GM21381 (cell line): ENCODE results near the gene DOCK3.
"Not testable (repeated sequence)": the region's sequence is repeated elsewhere in the genome, so short reads cannot be mapped to it uniquely, and the experiment has no call there.

Experiments
- ATAC-seq: cut with Tn5 transposase; IDR thresholded peaks from one replicate; pipeline ENCODE4 v1.9.1; 2021; ENCODE audit warnings: mild to moderate bottlenecking, moderate library complexity; ENCODE audit not compliant: unreplicated experiment

DOCK3 gene

DNA sequence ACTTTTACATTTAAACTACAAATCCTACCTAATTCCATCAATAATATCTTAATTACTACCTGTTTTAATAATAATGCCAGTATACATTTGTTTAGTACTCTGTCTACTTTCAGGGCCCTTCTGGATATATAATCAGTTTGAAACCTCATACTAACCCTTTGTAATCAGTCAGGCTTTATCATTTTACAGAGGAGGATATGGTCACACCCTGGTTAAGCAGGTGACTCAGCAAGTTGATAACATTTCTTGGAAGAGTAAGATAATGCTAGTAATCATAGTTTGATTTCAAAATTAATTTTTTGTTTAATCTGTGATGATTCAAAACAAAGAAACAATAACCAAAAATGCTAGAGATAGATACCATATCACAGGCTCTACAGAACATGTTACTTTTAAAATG lies 502.2 kb downstream of the DOCK3 start:
- ATAC-seq = no peak

DNA sequence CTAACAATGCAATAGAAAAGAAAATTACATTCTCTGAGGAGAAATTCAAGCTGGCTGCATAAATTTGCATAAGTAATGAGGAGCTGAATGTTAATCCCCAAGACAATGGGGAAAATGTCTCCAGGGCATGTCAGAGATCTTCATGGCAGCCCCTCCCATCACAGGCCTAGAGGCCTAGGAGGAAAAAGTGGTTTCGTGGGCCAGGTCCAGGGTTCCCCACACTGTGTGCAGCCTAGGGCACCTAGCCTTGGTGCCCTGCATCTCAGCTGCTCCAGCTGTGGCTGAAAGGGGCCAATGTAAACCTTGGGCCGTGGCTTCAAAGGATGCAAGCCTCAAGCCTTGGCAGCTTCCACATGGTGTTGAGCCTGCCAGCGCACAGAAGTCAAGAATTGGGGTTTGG lies 511.7 kb downstream of the DOCK3 start:
- not testable (repeated sequence) for ATAC-seq

DNA sequence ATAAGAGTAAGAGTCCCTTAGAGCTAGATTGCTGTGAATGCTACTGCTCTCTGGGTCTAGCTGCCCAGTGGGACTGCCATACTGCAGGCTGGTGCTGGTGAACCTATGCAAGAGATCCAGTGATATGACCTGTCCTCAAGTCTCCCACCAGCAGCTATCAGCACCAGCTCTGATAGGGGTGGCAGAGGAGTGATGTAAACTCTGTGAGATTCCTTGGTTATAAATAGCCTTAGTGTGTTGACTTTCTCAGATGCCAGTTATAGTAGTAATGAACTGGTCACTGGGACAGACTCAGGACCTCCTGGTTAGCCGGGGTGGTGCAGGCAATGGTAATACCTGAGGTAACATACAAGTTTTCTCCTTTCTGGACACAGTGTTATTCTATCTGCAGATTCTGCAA lies 515.5 kb downstream of the DOCK3 start:
- no peak for ATAC-seq

DNA sequence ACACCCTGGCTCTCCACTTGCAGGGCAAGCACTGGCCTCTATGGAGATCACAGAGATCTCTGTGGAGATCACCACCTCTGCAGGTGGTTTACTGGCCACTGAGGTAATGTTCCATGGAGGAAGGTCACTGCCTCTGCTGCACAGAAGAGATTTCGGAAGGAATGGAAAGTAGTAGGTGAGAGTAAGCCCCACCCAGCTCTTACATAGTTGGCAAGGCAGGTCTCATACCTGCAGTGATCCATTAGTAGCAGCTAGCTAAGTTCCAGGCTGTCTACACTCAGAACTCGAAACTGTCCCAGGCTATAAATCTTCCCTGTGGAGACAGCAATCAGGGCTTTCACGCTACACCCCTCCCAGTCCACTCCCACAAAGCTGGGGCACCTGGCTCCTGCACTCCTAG lies 516.1 kb downstream of the DOCK3 start:
- ATAC-seq = no peak

DNA sequence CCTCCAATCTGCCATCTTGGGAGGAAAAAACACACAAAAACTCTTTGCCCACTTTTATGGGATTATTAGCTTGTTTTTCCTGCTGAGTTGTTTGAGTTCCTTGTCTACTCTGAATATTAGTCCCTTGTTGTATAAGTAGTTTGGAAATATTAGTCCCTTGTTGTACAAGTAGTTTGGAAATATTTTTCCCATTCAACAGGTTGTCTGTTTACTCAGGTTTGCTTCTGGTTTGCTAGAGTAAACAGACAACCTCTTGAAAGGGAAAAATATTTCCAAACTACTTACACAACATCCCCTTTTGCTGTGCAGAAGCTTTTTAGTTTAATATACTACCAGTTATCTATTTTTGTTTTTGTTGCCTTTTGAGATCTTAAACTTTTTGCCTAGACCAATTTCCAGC lies 517.0 kb downstream of the DOCK3 start:
- no peak for ATAC-seq

DNA sequence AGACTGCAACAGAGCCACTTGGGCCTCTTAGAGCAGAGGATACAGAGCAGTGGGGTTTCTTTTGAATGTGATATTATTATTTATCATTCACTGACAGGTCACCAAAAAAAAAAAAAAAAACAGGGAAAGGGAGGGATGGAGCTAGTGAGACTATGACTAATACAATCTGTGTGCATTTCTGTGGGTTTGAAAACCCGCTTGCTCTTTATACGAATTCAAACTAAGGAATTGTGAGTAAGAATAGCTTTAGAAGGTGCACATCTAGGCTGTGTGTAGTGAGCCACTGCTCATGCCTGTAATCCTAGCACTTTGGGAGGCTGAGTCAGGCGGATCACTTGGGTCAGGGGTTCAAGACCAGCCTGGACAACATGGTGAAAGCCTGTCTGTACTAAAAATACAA lies 523.8 kb downstream of the DOCK3 start:
- no peak for ATAC-seq

DNA sequence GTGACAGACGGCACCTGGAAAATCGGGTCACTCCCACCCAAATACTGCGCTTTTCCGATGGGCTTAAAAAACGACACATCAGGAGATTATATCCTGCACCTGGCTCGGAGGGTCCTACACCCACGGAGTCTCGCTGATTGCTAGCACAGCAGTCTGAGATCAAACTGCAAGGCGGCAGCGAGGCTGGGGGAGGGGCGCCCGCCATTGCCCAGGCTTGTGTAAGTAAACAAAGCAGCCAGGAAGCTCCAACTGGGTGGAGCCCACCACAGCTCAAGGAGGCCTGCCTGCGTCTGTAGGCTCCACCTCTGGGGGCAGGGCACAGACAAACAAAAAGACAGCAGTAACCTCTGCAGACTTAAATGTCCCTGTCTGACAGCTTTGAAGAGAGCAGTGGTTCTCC lies 524.6 kb downstream of the DOCK3 start:
- not testable (repeated sequence) for ATAC-seq

DNA sequence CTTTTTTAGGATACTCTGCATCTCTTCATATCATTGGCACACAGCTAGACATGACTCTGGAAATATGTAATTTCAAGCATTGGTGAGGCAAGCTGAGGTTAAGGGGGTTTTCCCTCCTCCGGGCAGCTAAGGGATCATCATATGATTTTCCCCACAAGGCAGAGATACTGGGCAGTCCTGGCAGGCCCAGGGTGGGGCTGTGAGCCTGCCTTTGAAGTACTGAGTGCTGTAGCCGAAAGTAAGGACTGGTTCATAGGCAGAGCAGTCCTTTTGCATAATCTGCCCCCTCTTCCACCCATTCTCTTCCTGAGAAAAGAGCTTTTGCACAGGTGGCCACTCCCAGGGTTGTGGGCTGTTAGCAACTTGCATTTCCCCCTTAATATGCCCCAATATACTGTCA lies 541.6 kb downstream of the DOCK3 start:
- no peak for ATAC-seq

DNA sequence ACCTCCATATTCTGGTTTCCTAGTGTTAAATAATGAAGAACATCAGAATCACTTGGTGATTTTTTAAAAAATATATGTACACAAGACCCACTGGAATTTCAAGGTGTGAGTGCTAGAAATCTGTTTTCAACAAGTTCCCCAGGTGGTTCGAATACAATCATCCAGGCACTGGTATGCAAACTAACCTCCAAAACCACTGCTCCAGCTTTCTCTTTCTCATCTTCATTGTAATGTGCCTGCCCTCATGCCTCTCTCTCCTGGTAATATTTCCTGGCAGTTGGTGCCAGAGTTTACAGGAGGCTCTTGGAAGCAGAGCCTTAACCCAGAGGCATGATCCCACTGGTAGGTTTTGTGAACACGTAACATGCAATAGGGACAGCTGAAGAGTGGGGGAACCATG lies 547.2 kb downstream of the DOCK3 start:
- ATAC-seq = no peak

DNA sequence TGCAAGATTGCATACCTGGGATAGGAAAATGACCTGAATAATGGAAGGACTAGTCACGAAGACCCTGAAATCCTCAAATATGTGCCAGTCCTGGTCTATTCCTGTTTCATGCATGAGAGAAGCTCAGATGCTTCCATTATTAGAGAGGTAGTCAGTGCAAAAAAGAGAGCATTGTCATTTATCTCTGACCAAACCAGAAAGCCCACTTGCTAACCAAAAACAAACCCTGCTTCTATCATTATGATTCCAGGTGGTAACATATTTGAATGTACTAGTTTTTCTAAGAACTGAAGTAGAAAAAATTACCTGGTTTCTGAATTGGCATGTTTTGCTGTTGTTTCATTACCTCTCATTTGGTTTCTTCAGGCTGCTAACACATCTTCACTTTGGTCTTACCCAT lies 549.6 kb downstream of the DOCK3 start:
- no peak for ATAC-seq

DNA sequence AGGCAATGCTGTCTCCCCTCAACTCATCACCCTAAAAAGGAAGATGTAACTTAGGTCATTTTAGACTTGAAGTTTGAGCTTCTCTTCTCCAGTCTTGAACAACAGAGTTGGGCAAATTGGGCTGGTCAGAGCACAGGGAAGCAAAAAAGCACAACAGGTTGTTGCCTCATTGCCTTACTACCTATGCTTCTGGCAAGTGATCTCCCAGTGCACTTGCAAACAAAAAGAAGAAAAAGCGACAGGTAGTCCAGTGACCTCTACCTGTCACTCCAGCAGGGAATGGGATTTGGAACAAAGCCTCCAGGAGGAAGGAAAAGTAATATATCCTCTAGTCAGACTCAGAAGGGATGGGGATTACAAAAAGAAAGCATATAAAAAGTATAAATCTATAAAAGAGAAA lies 550.1 kb downstream of the DOCK3 start:
- no peak for ATAC-seq

DNA sequence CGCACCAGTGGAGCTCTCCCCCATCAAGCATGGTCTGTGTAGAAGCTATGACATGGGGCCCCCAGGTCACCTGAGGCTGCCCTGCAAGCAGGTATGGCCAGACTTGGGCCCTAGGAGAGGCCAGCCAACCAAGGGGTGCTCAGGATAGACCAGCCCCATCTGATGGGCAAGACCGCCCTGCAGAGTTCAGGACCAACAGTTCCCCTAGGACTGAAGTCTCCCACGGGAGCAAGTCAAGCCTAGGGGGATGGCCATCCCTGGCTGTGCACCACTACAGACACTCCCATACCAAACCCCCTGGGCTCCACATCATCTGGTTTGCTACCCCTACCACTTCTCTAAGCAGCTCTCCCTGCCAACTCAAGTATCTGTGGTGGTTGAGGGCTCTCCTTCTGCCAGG lies 568.2 kb downstream of the DOCK3 start:
- no peak for ATAC-seq

DNA sequence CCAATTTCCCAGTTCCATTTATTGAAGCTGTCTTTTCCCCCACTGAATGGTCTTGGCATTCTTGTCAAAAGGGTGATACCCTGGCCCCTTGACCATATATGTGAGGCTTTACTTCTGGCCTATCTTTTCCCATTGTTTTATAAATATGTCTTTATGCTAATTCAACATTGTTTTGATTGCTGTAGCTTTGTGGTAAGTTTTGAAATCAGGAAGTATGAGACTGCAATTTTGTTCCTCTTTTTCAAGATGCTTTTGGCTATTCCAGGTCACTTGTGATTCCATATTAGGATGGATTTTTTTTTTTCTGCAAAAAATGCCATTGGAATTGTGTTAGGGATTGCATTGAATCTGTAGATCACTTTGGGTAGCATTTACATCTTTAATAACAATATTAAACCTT lies 569.2 kb downstream of the DOCK3 start:
- no peak for ATAC-seq

DNA sequence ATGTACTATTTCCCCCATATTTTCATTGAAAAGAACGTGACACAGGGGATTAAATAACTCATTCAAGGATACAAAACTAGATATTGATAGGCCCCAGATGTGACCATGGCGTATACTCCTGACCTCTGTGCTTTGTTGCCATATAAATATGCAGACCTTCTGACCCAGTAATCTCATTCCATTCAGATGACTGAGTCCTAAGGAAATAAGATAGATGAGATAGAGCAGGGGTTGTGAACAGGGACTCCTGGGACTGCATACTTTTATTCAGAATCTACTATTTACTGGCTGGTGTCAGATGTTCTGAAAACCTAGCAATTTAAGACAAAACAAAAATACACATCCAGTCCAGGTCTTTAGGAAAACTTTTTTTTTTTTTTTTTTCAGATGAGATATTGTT lies 571.1 kb downstream of the DOCK3 start:
- no peak for ATAC-seq

DNA sequence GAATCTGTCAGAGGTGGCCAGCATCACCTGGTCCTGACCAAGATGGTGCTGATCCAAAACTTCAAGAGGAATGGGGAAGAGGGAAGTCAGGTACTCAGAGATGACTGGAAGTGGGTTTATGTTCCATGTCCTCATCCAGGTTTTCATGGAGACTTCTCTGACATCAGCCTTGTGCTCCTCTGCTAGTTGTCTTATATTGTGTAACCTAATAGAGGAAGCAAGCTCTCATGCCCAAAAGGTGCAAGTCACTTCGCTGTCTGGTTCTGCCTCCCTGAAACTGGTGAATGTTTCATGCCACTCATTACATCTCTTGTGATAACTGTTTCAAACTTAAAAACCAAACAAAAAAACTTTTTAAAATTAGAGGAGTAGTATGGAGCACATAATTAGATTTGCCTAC lies 583.1 kb downstream of the DOCK3 start:
- ATAC-seq = no peak

DNA sequence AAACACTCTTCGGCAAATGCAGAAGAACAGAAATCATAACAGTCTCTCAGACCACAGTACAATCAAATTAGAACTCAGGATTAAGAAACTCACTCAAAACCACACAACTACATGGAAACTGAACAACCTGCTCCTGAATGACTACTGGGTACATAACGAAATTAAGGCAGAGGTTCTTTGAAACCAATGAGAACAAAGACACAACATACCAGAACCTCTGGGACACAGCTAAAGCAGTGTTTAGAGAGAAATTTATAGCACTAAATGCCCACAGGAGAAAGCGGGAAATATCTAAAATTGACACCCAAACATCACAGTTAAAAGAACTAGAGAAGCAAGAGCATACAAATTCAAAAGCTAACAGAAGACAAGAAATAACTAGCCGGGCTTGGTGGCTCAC lies 589.4 kb downstream of the DOCK3 start:
- ATAC-seq = not testable (repeated sequence)

DNA sequence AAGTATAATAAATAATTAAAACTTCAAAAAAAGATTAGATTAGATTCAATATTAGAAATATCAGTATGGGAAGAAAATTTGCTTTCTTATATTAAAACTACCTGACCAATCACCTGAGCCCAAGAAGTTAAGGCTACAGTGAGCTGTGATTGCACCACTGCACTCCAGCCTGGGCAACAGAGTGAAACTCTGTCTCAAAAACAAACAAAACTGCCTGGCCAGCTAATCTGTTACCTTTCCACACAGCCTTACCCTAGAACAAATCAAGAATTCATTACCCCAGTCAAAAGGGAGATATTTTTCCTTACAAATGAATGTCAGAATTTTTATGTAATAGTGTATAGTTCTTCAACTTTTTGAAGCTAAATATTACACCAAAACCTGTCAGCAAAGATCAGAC lies 593.4 kb downstream of the DOCK3 start:
- ATAC-seq = no peak

DNA sequence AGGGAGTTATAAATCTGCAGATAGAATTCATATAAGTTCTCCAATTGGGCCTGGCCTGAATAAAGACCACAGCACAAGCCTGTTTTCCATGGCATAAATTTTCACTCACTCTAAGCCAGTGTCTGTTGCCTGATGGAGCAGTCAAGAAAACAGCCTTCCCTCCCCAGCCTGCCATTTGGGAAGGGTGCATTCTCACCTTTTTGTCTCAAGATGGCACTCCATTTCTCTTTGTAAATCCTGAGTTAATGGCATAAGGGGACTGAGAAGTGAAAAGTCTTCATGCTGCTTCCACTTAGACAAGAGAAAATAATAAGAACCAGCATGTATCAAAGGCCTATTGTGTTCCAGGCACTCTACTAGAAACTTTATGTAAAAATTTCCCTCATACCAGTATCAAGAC lies 594.7 kb downstream of the DOCK3 start:
- no peak for ATAC-seq

DNA sequence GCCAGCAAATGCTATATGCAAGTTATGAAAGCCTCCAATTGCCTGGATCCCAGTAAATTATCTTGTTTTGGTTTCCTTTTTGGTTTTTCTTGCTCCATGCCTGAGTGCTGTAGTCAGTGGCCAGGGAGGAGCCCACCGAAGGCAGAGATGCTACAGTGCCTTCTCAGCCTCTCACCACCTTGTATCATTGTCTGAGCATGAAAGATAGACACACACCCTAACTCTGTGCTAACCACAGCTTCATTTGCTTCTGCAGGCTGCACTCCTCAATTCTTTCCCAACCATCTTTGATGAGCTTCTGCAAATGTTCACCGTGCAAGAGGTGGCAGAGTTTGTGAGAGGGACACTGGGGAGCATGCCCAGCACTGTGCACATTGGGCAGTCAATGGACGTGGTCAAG lies 595.8 kb downstream of the DOCK3 start:
- no peak for ATAC-seq

DNA sequence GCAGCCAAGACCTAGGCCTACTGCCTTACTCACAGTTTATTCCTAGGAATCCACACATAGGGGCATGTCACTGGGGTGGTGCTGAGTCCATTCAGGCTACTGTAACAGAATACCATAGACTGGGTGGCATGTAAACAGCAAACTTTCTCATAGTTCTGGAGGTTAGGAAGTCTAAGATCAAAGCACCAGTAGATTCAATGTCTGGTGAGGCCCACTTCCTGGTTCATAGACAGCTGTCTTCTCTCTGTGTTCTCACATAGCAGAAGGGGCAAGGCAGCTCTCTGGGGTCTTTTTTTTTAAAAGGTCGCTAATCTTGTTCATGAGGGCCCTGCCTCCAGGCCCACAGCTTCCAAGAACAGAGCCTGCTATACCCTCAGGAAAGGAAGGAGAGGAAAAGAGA lies 596.4 kb downstream of the DOCK3 start:
- no peak for ATAC-seq

DNA sequence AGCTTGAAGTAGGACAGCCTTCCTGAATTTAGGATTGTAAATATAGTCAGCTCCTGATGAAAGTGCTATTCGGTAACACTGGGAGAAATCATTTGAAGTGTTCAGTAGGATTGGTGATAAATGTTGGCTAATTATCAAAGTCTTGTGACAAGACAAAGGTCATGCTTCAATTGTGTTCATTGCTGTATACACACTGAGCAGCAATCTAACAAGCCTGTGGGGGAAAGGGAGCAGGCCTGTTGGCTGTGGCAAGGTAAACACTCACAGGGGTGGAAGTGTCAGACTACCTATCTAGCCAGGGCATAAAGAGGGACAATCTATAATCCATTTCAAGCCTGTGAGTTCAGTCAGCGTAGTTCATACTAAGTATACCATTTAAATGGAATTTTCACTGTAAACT lies 599.3 kb downstream of the DOCK3 start:
- ATAC-seq = no peak

DNA sequence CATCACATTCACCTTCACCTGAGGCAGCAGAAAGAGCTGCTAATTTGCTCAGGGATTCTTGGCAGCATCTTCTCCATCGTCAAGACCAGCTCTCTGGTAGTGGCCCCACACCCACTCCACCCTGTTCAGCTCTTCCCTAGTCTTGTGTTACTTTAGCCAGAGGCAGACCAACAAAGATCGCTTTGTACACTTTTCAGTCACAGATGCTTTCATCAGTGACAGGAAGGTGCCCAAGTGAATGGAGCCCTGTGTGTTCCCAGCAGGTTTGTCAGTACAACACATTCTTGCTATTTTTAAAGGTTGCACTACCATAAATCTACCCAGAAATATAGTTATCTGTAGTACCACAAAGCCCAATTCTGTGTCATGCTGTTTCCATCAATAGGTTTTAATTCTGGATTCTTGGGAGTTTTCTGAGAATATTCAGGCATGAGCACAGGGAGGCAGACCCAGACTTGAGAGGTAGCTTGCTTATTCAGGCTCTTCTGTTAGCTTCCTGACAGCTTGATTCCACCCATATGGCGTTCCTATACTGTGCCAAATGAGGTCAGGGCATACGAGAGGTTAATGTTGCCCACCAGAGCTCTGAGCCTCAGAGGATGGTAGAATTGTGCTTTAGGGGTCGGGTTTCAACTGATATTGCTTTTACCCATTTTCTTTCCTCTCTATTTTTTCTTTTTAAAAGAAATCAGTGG lies 600.5 kb downstream of the DOCK3 start:
- ATAC-seq = no peak

DNA sequence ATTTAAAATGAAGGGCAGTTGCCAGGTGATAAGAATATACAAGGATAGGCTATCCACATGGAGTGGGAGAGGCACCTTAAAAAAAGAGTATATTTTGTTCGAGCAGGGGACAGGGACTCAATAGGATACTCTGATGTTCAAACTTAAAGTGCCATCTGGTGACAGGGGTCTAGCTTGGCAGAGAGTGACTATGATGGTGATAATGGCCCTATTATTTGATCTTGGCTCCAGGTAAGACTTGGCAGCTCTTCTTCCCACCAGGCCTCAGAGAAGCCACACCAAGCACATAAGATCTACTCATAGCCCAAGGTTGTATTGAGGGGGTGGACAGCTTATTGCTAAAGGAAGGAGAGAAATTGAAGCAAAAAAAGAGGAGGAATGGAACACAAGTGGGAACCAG lies 601.3 kb downstream of the DOCK3 start:
- ATAC-seq = no peak

DNA sequence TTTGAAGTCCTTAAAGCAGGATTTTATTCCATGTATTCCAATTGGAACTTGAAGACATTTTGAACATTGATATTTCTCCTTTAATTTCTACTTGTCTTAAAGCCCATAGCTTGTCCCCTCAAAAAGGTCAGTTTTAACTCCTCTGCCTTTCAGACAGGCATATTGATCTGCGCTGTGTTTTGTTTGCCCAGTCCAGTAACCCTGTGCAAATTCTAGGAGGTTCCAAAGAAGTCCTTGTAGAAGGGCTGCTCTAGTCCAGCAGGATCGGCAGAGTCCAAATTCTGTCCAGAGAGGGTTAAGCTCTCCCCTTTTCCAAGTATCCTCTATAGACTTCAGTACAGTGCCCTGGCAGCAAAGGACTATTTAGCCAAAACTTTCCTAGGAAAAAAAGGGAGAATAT lies 604.7 kb downstream of the DOCK3 start:
- no peak for ATAC-seq
